WTC11 (cell line): ENCODE data around the gene HES2.

Experiments used
- NR1H2 ChIP-seq: sonication (generic); formaldehyde crosslinking; IDR thresholded peaks from 2 replicates; pipeline ENCODE4 v1.9.0; 2021; ENCODE audit warnings: mild to moderate bottlenecking, moderate library complexity, missing genetic modification reagents
- NR3C1 ChIP-seq: sonication (generic); formaldehyde crosslinking; conservative IDR thresholded peaks from 2 replicates; pipeline ENCODE4 v1.8.1; 2023; ENCODE audit warnings: low read depth, mild to moderate bottlenecking, missing genetic modification reagents
- SP1 ChIP-seq: sonication (generic); formaldehyde crosslinking; conservative IDR thresholded peaks from 2 replicates; pipeline ENCODE4 v1.8.1; 2022; ENCODE audit warnings: missing genetic modification reagents
- TCF7 ChIP-seq: sonication (generic); formaldehyde crosslinking; IDR thresholded peaks from 2 replicates; pipeline ENCODE4 v1.8.0; 2022; ENCODE audit warnings: mild to moderate bottlenecking, low read depth, missing genetic modification reagents, moderate library complexity
- TEAD4 ChIP-seq: sonication (generic); formaldehyde crosslinking; IDR thresholded peaks from 2 replicates; pipeline ENCODE4 v1.8.0; 2022; ENCODE audit warnings: mild to moderate bottlenecking, missing genetic modification reagents
- ZNF138 ChIP-seq: sonication (generic); formaldehyde crosslinking; conservative IDR thresholded peaks from 2 replicates; pipeline ENCODE4 v1.8.1; 2022; ENCODE audit warnings: mild to moderate bottlenecking, moderate library complexity, missing genetic modification reagents
- ZNF263 ChIP-seq: sonication (generic); formaldehyde crosslinking; IDR thresholded peaks from 2 replicates; pipeline ENCODE4 v1.8.1; 2022; ENCODE audit warnings: low read depth, mild to moderate bottlenecking, moderate library complexity, missing genetic modification reagents
- ZNF317 ChIP-seq: sonication (generic); formaldehyde crosslinking; IDR thresholded peaks from 2 replicates; pipeline ENCODE4 v1.8.1; 2023; ENCODE audit warnings: low read depth, mild to moderate bottlenecking, moderate library complexity, missing genetic modification reagents, borderline replicate concordance
- TF ChIP-seq, protein P1 (sequence below): fragments of 200-600 bp; IDR thresholded peaks from 2 replicates; pipeline ENCODE4 v1.8.0; 2022; ENCODE audit warnings: antibody characterized with exemption
- TF ChIP-seq, protein P2 (sequence below): sonication (generic); formaldehyde crosslinking; IDR thresholded peaks from 2 replicates; pipeline ENCODE4 v1.8.1; 2022; ENCODE audit warnings: mild to moderate bottlenecking, moderate library complexity, missing genetic modification reagents
- TF ChIP-seq, protein P3 (sequence below): sonication (generic); formaldehyde crosslinking; IDR thresholded peaks from 2 replicates; pipeline ENCODE4 v1.8.0; 2022; ENCODE audit warnings: missing genetic modification reagents

DNA sequence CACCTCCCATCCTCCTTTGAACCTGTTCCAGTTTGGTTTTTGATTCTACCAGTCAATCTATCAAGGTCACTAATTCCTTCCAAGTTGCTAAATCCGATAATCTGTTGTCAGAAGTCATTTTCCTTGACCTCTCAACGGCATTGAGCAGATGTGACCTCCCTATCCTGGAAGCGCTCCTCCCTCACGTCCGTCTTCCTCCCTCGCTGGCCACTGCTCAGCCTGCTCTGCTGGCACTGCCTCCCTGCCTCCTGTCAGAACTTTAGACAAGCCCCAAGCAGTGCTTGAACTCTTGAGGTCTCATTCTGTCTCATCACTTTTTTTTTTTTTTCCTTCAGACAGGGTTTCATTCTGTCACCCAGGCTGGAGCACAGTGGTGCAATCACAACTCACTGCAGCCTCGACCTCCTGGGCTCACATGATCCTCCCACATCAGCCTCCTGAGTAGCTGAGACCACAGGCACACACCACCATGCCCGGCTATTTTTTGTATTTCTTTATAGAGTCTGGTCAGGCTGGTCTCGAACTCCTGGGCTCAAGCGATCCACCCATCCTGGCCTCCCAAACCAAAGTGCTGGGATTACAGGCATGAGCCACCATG, 21.8 kb downstream of the HES2 start:
- TF ChIP-seq ZNF138 (CRISPR knock-in tag) (no peak), ZNF317 (no peak), ZNF263 (CRISPR knock-in tag) (no peak), TCF7 (CRISPR knock-in tag) (no peak), NR3C1 (CRISPR knock-in tag) (no peak), TEAD4 (CRISPR knock-in tag) (no peak), SP1 (CRISPR knock-in tag) (no peak), NR1H2 (CRISPR knock-in tag) (no peak)
- TF ChIP-seq, protein P1, sequence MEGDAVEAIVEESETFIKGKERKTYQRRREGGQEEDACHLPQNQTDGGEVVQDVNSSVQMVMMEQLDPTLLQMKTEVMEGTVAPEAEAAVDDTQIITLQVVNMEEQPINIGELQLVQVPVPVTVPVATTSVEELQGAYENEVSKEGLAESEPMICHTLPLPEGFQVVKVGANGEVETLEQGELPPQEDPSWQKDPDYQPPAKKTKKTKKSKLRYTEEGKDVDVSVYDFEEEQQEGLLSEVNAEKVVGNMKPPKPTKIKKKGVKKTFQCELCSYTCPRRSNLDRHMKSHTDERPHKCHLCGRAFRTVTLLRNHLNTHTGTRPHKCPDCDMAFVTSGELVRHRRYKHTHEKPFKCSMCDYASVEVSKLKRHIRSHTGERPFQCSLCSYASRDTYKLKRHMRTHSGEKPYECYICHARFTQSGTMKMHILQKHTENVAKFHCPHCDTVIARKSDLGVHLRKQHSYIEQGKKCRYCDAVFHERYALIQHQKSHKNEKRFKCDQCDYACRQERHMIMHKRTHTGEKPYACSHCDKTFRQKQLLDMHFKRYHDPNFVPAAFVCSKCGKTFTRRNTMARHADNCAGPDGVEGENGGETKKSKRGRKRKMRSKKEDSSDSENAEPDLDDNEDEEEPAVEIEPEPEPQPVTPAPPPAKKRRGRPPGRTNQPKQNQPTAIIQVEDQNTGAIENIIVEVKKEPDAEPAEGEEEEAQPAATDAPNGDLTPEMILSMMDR: no peak
- TF ChIP-seq, protein P2, sequence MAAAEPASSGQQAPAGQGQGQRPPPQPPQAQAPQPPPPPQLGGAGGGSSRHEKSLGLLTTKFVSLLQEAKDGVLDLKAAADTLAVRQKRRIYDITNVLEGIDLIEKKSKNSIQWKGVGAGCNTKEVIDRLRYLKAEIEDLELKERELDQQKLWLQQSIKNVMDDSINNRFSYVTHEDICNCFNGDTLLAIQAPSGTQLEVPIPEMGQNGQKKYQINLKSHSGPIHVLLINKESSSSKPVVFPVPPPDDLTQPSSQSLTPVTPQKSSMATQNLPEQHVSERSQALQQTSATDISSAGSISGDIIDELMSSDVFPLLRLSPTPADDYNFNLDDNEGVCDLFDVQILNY (CRISPR knock-in tag): no peak
- TF ChIP-seq, protein P3, sequence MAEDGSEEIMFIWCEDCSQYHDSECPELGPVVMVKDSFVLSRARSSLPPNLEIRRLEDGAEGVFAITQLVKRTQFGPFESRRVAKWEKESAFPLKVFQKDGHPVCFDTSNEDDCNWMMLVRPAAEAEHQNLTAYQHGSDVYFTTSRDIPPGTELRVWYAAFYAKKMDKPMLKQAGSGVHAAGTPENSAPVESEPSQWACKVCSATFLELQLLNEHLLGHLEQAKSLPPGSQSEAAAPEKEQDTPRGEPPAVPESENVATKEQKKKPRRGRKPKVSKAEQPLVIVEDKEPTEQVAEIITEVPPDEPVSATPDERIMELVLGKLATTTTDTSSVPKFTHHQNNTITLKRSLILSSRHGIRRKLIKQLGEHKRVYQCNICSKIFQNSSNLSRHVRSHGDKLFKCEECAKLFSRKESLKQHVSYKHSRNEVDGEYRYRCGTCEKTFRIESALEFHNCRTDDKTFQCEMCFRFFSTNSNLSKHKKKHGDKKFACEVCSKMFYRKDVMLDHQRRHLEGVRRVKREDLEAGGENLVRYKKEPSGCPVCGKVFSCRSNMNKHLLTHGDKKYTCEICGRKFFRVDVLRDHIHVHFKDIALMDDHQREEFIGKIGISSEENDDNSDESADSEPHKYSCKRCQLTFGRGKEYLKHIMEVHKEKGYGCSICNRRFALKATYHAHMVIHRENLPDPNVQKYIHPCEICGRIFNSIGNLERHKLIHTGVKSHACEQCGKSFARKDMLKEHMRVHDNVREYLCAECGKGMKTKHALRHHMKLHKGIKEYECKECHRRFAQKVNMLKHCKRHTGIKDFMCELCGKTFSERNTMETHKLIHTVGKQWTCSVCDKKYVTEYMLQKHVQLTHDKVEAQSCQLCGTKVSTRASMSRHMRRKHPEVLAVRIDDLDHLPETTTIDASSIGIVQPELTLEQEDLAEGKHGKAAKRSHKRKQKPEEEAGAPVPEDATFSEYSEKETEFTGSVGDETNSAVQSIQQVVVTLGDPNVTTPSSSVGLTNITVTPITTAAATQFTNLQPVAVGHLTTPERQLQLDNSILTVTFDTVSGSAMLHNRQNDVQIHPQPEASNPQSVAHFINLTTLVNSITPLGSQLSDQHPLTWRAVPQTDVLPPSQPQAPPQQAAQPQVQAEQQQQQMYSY (CRISPR knock-in tag): no peak
